ENCODE results near the gene IRAG1.

IRAG1 gene

DNA sequence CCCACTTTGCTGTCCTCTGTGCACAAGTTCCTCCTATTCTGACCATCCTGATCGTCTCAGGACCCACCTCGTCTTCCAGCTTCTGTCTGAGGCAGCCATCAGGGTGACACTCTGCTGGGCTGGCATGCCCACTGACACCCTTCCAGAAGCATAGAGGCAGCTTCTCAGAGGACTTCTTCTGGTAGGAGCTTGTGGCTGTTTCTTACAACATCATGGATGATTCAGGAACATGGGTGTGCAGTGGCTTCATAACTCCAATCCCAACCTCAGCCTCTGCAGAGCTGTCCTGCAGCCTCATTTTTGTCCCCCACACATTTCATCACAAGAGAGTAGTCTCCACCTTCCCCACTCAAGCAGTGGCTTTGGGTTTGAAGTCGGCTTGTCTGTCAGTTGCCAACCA, 36.6 kb upstream of the IRAG1 start (continued):
- no peak for TF ChIP-seq ZNF274 (IDR thresholded peaks at IDR 0.05; ENCODE audit: low read length)
- TF ChIP-seq ZNF274 (tag by site-specific recombination; IDR thresholded peaks at IDR 0.05; ENCODE audit: borderline replicate concordance), result no peak
- TF ChIP-seq ZNF404 (tag by site-specific recombination; IDR thresholded peaks at IDR 0.05), result no peak
- no peak for TF ChIP-seq ZNF510 (tag by site-specific recombination; IDR thresholded peaks at IDR 0.05; ENCODE audit: insufficient replicate concordance)
- TF ChIP-seq ZNF138 (tag by site-specific recombination; IDR thresholded peaks at IDR 0.05; ENCODE audit: borderline replicate concordance), result no peak
- TF ChIP-seq, protein P1, sequence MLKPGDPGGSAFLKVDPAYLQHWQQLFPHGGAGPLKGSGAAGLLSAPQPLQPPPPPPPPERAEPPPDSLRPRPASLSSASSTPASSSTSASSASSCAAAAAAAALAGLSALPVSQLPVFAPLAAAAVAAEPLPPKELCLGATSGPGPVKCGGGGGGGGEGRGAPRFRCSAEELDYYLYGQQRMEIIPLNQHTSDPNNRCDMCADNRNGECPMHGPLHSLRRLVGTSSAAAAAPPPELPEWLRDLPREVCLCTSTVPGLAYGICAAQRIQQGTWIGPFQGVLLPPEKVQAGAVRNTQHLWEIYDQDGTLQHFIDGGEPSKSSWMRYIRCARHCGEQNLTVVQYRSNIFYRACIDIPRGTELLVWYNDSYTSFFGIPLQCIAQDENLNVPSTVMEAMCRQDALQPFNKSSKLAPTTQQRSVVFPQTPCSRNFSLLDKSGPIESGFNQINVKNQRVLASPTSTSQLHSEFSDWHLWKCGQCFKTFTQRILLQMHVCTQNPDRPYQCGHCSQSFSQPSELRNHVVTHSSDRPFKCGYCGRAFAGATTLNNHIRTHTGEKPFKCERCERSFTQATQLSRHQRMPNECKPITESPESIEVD (tag by site-specific recombination; IDR thresholded peaks at IDR 0.05), result no peak
- TF ChIP-seq, protein P2, sequence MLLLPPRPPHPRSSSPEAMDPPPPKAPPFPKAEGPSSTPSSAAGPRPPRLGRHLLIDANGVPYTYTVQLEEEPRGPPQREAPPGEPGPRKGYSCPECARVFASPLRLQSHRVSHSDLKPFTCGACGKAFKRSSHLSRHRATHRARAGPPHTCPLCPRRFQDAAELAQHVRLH (tag by site-specific recombination; IDR thresholded peaks at IDR 0.05), result no peak

DNA sequence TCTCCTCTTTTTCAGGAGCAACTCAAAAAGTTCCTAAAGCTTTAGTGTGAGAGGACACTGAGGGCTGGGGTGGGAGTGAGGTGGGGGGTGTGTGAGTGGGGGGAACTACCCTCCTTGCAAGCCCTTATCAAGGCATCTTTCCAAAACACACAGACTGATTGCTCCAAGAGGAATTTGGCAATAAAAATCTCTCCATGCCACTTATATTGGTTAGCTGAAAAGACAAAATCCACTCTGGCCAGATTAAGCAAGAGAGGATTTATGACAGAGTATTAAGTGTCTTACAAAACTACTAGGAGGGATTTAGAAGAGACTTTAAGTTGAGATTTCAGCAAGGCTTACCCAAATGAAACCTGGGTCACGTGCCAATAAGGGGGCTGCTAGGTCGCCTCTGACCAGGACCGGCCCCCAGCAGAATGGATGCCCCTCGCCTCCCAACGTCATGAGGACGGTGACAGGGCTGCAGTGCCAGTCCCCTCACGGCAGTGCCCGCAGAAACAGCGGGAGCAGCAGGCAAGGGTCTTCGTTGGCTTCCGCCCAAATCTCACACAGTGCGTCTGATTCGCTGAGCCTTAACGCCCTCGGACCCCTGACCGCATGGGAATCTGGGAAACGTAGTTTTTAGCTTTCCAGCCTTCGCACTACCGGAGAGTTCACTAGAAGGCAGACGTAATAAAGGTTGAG, 35.4 kb upstream of the IRAG1 start:
- no peaks in the 10 kb centered on the region for H3K4me1 ChIP-seq (ENCODE audit: control insufficient read depth, insufficient read depth, low read length)
- ChIA-PET CTCF (interaction anchor here (0.6 to 1.7 kb wide), 2 partner anchors 323 to 418 kb away, joined by 3 to 9 read pairs; no protein-coding TSS in a partner anchor), POLR2A (no interaction called here)
- no peak overlapping the region for H3K27ac ChIP-seq (ENCODE audit: extremely low read depth, low read depth, low read length)
- TF ChIP-seq ZNF473 (tag by site-specific recombination; IDR thresholded peaks at IDR 0.05), result no peak
- TF ChIP-seq, protein P1 (tag by site-specific recombination; IDR thresholded peaks at IDR 0.05), result peak; percentile 25; the same call in 1 of the 2 replicates
- no peak for TF ChIP-seq ZNF555 (tag by site-specific recombination; conservative IDR thresholded peaks at IDR 0.05)
- TF ChIP-seq, protein P3, sequence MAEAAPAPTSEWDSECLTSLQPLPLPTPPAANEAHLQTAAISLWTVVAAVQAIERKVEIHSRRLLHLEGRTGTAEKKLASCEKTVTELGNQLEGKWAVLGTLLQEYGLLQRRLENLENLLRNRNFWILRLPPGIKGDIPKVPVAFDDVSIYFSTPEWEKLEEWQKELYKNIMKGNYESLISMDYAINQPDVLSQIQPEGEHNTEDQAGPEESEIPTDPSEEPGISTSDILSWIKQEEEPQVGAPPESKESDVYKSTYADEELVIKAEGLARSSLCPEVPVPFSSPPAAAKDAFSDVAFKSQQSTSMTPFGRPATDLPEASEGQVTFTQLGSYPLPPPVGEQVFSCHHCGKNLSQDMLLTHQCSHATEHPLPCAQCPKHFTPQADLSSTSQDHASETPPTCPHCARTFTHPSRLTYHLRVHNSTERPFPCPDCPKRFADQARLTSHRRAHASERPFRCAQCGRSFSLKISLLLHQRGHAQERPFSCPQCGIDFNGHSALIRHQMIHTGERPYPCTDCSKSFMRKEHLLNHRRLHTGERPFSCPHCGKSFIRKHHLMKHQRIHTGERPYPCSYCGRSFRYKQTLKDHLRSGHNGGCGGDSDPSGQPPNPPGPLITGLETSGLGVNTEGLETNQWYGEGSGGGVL (tag by site-specific recombination; IDR thresholded peaks at IDR 0.05), result peak; percentile 53; the same call in 1 of the 2 replicates
- TF ChIP-seq GLI4 (tag by site-specific recombination; IDR thresholded peaks at IDR 0.05), result no peak
- no peak for TF ChIP-seq ZNF121 (tag by site-specific recombination; IDR thresholded peaks at IDR 0.05)
- no peak for TF ChIP-seq ZBTB7A (tag by site-specific recombination; IDR thresholded peaks at IDR 0.05; ENCODE audit: low read depth)
- TF ChIP-seq ZFP37 (tag by site-specific recombination; IDR thresholded peaks at IDR 0.05), result no peak
- H3K4me3 ChIP-seq (ENCODE audit: low read depth, low read length), result no peak overlapping the region
- no peaks in the 10 kb centered on the region for H3K36me3 ChIP-seq (ENCODE audit: control insufficient read depth in 2 of 2, insufficient read depth in 1 of 2, low read length in 2 of 2)
- no peaks in the 10 kb centered on the region for H3K9me3 ChIP-seq (ENCODE audit: control insufficient read depth, insufficient read depth, low read depth, low read length)

DNA sequence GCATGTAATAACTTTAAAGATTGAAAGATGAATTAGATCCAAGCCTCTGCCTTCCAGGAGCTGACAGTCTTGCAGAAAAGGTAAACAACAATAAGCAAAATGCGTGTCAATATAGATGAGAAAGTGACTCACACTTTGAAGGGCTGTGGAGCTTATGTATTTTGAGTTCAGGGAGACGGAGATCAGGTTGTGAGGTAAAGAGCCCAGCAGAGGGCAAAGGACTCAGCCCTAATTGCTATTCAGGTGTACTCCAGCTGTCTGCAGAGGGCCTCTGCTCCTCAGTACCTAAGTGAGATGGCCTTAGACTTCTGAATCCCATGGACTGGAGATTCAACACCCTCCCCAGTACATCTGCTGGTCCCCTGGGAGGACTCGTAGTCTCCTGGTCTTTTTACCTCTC, 34.6 kb upstream of the IRAG1 start:
- H3K4me1 ChIP-seq (ENCODE audit: control insufficient read depth, insufficient read depth, low read length), result no peaks in the 10 kb centered on the region
- TF ChIP-seq ZNF426 (tag by site-specific recombination; IDR thresholded peaks at IDR 0.05) (no peak), ZNF558 (tag by site-specific recombination; IDR thresholded peaks at IDR 0.05) (no peak), ZNF391 (tag by site-specific recombination; IDR thresholded peaks at IDR 0.05; ENCODE audit: borderline replicate concordance, low read depth) (no peak), ZNF324 (tag by site-specific recombination; IDR thresholded peaks at IDR 0.05) (no peak), ZFP3 (tag by site-specific recombination; IDR thresholded peaks at IDR 0.05; ENCODE audit: low read depth) (no peak), SP2 (tag by site-specific recombination; IDR thresholded peaks at IDR 0.05) (no peak), ZNF335 (tag by site-specific recombination; conservative IDR thresholded peaks at IDR 0.05) (no peak)
- TF ChIP-seq, protein P4, sequence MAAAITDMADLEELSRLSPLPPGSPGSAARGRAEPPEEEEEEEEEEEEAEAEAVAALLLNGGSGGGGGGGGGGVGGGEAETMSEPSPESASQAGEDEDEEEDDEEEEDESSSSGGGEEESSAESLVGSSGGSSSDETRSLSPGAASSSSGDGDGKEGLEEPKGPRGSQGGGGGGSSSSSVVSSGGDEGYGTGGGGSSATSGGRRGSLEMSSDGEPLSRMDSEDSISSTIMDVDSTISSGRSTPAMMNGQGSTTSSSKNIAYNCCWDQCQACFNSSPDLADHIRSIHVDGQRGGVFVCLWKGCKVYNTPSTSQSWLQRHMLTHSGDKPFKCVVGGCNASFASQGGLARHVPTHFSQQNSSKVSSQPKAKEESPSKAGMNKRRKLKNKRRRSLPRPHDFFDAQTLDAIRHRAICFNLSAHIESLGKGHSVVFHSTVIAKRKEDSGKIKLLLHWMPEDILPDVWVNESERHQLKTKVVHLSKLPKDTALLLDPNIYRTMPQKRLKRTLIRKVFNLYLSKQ (tag by site-specific recombination; IDR thresholded peaks at IDR 0.05; ENCODE audit: borderline replicate concordance), result no peak
- TF ChIP-seq, protein P5, sequence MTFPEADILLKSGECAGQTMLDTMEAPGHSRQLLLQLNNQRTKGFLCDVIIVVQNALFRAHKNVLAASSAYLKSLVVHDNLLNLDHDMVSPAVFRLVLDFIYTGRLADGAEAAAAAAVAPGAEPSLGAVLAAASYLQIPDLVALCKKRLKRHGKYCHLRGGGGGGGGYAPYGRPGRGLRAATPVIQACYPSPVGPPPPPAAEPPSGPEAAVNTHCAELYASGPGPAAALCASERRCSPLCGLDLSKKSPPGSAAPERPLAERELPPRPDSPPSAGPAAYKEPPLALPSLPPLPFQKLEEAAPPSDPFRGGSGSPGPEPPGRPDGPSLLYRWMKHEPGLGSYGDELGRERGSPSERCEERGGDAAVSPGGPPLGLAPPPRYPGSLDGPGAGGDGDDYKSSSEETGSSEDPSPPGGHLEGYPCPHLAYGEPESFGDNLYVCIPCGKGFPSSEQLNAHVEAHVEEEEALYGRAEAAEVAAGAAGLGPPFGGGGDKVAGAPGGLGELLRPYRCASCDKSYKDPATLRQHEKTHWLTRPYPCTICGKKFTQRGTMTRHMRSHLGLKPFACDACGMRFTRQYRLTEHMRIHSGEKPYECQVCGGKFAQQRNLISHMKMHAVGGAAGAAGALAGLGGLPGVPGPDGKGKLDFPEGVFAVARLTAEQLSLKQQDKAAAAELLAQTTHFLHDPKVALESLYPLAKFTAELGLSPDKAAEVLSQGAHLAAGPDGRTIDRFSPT (tag by site-specific recombination; IDR thresholded peaks at IDR 0.05), result no peak

More for the DNA sequence above, 34.6 kb upstream of the IRAG1 start:
- H3K36me3 ChIP-seq (ENCODE audit: control insufficient read depth in 2 of 2, insufficient read depth in 1 of 2, low read length in 2 of 2), result no peaks in the 10 kb centered on the region
- H3K9me3 ChIP-seq (ENCODE audit: control insufficient read depth, insufficient read depth, low read depth, low read length), result no peaks in the 10 kb centered on the region
- CTCF ChIA-PET, result interaction anchor here (1.7 kb wide), 1 partner anchor 322 kb away, joined by 9 read pairs; no protein-coding TSS in a partner anchor
- H3K27ac ChIP-seq (ENCODE audit: extremely low read depth, low read depth, low read length), result no peak overlapping the region
- POLR2A ChIA-PET, result interaction anchor here (0.7 kb wide), 1 partner anchor 273 kb away, joined by 5 read pairs; the partner anchor contains the start of gene AMPD3
- H3K4me3 ChIP-seq (ENCODE audit: low read depth, low read length), result no peak overlapping the region
